ENCODE measurements around the gene CD99L2.

DNA sequence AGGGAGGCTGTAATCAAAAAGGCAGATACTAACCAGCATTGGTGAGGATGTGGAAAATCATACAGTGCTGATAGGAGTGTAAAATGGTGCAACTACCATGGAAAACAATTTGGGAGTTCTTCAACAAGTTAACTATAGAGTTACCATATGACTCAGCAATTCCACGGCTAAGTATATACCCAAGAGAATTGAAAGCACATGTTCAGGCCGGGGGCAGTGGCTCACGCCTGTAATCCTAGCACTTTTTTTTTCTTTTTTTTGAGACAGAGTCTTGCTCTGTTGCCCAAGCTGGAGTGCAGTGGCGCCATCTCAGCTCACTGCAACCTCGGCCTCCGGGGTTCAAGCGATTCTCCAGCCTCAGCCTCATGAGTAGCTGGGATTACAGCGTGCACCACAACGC lies 15.0 kb upstream of the CD99L2 start:
- TF ChIP-seq, protein P1, sequence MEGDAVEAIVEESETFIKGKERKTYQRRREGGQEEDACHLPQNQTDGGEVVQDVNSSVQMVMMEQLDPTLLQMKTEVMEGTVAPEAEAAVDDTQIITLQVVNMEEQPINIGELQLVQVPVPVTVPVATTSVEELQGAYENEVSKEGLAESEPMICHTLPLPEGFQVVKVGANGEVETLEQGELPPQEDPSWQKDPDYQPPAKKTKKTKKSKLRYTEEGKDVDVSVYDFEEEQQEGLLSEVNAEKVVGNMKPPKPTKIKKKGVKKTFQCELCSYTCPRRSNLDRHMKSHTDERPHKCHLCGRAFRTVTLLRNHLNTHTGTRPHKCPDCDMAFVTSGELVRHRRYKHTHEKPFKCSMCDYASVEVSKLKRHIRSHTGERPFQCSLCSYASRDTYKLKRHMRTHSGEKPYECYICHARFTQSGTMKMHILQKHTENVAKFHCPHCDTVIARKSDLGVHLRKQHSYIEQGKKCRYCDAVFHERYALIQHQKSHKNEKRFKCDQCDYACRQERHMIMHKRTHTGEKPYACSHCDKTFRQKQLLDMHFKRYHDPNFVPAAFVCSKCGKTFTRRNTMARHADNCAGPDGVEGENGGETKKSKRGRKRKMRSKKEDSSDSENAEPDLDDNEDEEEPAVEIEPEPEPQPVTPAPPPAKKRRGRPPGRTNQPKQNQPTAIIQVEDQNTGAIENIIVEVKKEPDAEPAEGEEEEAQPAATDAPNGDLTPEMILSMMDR (IDR thresholded peaks at IDR 0.05; ENCODE audit: poor library complexity, severe bottlenecking), result no peak
- TF ChIP-seq, protein P2, sequence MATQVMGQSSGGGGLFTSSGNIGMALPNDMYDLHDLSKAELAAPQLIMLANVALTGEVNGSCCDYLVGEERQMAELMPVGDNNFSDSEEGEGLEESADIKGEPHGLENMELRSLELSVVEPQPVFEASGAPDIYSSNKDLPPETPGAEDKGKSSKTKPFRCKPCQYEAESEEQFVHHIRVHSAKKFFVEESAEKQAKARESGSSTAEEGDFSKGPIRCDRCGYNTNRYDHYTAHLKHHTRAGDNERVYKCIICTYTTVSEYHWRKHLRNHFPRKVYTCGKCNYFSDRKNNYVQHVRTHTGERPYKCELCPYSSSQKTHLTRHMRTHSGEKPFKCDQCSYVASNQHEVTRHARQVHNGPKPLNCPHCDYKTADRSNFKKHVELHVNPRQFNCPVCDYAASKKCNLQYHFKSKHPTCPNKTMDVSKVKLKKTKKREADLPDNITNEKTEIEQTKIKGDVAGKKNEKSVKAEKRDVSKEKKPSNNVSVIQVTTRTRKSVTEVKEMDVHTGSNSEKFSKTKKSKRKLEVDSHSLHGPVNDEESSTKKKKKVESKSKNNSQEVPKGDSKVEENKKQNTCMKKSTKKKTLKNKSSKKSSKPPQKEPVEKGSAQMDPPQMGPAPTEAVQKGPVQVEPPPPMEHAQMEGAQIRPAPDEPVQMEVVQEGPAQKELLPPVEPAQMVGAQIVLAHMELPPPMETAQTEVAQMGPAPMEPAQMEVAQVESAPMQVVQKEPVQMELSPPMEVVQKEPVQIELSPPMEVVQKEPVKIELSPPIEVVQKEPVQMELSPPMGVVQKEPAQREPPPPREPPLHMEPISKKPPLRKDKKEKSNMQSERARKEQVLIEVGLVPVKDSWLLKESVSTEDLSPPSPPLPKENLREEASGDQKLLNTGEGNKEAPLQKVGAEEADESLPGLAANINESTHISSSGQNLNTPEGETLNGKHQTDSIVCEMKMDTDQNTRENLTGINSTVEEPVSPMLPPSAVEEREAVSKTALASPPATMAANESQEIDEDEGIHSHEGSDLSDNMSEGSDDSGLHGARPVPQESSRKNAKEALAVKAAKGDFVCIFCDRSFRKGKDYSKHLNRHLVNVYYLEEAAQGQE (IDR thresholded peaks at IDR 0.05; ENCODE audit: borderline replicate concordance), result no peak
